K562 (cell line): ENCODE results near the gene SRGAP2C. TPM values are rescaled to one million over a fixed set of nuclear protein-coding genes. Genes with fewer than 3 reads are reported as not detected.
"Not testable (repeated sequence)": the region's sequence is repeated elsewhere in the genome, so short reads cannot be mapped to it uniquely, and the experiment has no call there.

ENCODE experiments used
- ATAC-seq: fragments of 200-7000 bp; cut with Tn5 transposase; 3 replicates; pipeline ENCODE4 v1.9.1; 2020; ENCODE audit warnings: moderate library complexity
- BruUV-seq: library from RNA; stranded (reverse); fragments of 400-500 nt; replicated peaks from 2 replicates; lab custom pipeline; 2021; lab: Mats Ljungman, UMichigan
- CTCF ChIA-PET: fragments of 300-600 bp; formaldehyde crosslinking; extraction: SDS; loops from one replicate; lab custom pipeline; 2021; ENCODE audit warnings: low intra/inter-chr PET ratio; lab: Yijun Ruan, JAX
- POLR2A ChIA-PET: fragments of 300-600, 350-650 bp; sonication (Branson Sonifier 250); formaldehyde crosslinking; extraction: SDS; loops from one replicate; lab custom pipeline; 2021; ENCODE audit warnings: antibody characterized with exemption, inconsistent platforms; lab: Yijun Ruan, JAX
- DNase-seq, 4 experiments: peaks; one replicate each; pipeline versions ENCODE4 v3.0.0 to v3.0.0-alpha.2; 2011 to 2018; ENCODE audit warnings: low spot score in 3 of 4, mixed read lengths in 3 of 4; ENCODE audit errors: extremely low read depth in 1 of 4
- FAIRE-seq: peaks from 2 replicates; lab custom pipeline; 2011; peaks lifted over from hg19 to GRCh38; lab: Jason Lieb, UNC
- H2AFZ ChIP-seq: 2 replicates; pipeline ENCODE4 v1.6.0; 2011; ENCODE audit warnings: low read depth, low read length, control low read depth, inconsistent platforms
- H3K27ac ChIP-seq: fragments of 200-600 bp; 3 replicates; pipeline ENCODE4 v1.8.0; 2011; ENCODE audit warnings: low read depth, mild to moderate bottlenecking, control low read depth, inconsistent platforms, low read length, moderate library complexity, mixed read lengths; ENCODE audit errors: extremely low read depth
- H3K27me3 ChIP-seq, 2 experiments: fragments of 300-600 bp in 1 of 2; 2 replicates in 1 of 2; 3 replicates in 1 of 2; pipeline versions ENCODE4 v1.6.0 to v1.8.0; 2011; ENCODE audit warnings: inconsistent platforms in 2 of 2, low read length in 2 of 2, mild to moderate bottlenecking in 1 of 2, mixed read lengths in 1 of 2, moderate library complexity in 1 of 2; ENCODE audit not compliant: control insufficient read depth in 2 of 2, insufficient read depth in 2 of 2
- H3K36me3 ChIP-seq: fragments of 300-600 bp; 3 replicates; pipeline ENCODE4 v1.8.0; 2011; ENCODE audit warnings: mild to moderate bottlenecking, low read length, inconsistent platforms; ENCODE audit not compliant: control insufficient read depth, insufficient read depth
- H3K4me1 ChIP-seq, 2 experiments: fragments of 200-600 bp in 1 of 2; replicated peaks in 1 of 2; 2 replicates in 1 of 2; 3 replicates in 1 of 2; pipeline versions ENCODE4 v1.5.1 to v1.8.0; 2011; ENCODE audit warnings: inconsistent platforms in 2 of 2, low read length in 2 of 2, mild to moderate bottlenecking in 1 of 2, mixed read lengths in 1 of 2, moderate library complexity in 1 of 2; ENCODE audit not compliant: control insufficient read depth in 2 of 2, insufficient read depth in 2 of 2
- H3K4me2 ChIP-seq: 2 replicates; pipeline ENCODE4 v1.6.1; 2011; ENCODE audit warnings: low read length, control low read depth, inconsistent platforms, mixed read lengths; ENCODE audit not compliant: insufficient read depth
- H3K4me3 ChIP-seq: fragments of 200-600 bp; sonication (generic), shearing (Covaris generic); 2 replicates; pipeline ENCODE4 v1.5.1; 2016; ENCODE audit warnings: control low read depth, inconsistent platforms
- H3K79me2 ChIP-seq: fragments of 200-600 bp; 3 replicates; pipeline ENCODE4 v1.8.0; 2011; ENCODE audit warnings: low read length, inconsistent platforms; ENCODE audit not compliant: control insufficient read depth, insufficient read depth
- H3K9ac ChIP-seq, 2 experiments: 2 replicates each; pipeline versions ENCODE4 v1.6.0 to v1.6.1; 2011; ENCODE audit warnings: low read depth in 2 of 2, low read length in 2 of 2, control low read depth in 1 of 2, inconsistent platforms in 1 of 2, mild to moderate bottlenecking in 1 of 2, mixed read lengths in 1 of 2; ENCODE audit not compliant: insufficient read depth in 1 of 2
- H3K9me1 ChIP-seq: one replicate; pipeline ENCODE4 v1.6.0; 2011; ENCODE audit warnings: inconsistent platforms, mild to moderate bottlenecking, low read length, moderate library complexity; ENCODE audit not compliant: control insufficient read depth, insufficient read depth
- H3K9me3 ChIP-seq: replicated peaks from 2 replicates; pipeline ENCODE4 v1.5.1; 2011; ENCODE audit warnings: low read depth, low read length, inconsistent platforms; ENCODE audit not compliant: control insufficient read depth, insufficient read depth
- H4K20me1 ChIP-seq: replicated peaks from 2 replicates; pipeline ENCODE4 v1.6.1; 2011; ENCODE audit warnings: low read length, inconsistent platforms, mixed read lengths; ENCODE audit not compliant: control insufficient read depth, insufficient read depth
- WGBS: fragments of 100-300 bp; shearing (Covaris generic); methylation state at CpG from one replicate; pipeline ENCODE4 v1.1.6; 2016; ENCODE audit warnings: low coverage, mixed read lengths; ENCODE audit not compliant: insufficient coverage; ENCODE audit errors: missing lambda C conversion rate; 5-methylcytosine and 5-hydroxymethylcytosine counted together
- in situ Hi-C: fragments of 300-500 bp; cut with MboI; formaldehyde crosslinking; loops from 4 replicates; pipeline ENCODE4 v1.15.0; 2018; ENCODE audit warnings: inconsistent platforms, mixed read lengths
- intact Hi-C: fragments of 100-400 bp; cut with micrococcal nuclease; formaldehyde crosslinking; loops from 2 replicates; pipeline ENCODE4 v1.14.2; 2022
- polyA plus RNA-seq, 8 experiments: library from polyadenylated mRNA; depleted of rRNA in 4 of 8; stranded (reverse) in 5 of 8; unstranded in 3 of 8; fragments of >200 nt; fragmentation: Nextera tagmentation in 2 of 8; fragmentation: Illumina TruSeq in 1 of 8; extraction: Ambion mirVana in 2 of 8; extraction: Trizol in 1 of 8; gene quantifications; 2 replicates each; pipeline versions ENCODE4 v1.2.1 to v1.2.3, GENCODE V29; 2011 to 2014; ENCODE audit warnings: inconsistent platforms in 1 of 8, missing spikeins in 1 of 8
- total RNA-seq, 7 experiments: library from RNA; depleted of rRNA in 6 of 7; stranded (reverse); fragments of >200 nt in 6 of 7; fragmentation: Illumina TruSeq in 2 of 7; extraction: Trizol in 2 of 7; gene quantifications; 2 replicates each; pipeline versions ENCODE4 v1.2.1 to v1.2.3, GENCODE V29; 2011 to 2021; ENCODE audit warnings: low replicate concordance in 1 of 7

SRGAP2C gene
- total and polyA plus RNA-seq, 9 of the 15 experiments (the other 6 are each of a cell fraction or from before 2014, with no cell fraction given): 5.0 to 21.1 (median 7.7) TPM

GRCh38 chr1:121167225-121167738 lies 17.5 kb upstream of the SRGAP2C start:
- H4K20me1 ChIP-seq, ATAC-seq, CTCF ChIA-PET, H3K36me3 ChIP-seq, BruUV-seq, H3K9me1 ChIP-seq, H3K4me1 ChIP-seq, H3K27ac ChIP-seq, DNase-seq, FAIRE-seq, H3K4me2 ChIP-seq, intact Hi-C loops, in situ Hi-C loops, H3K27me3 ChIP-seq, H3K79me2 ChIP-seq, H3K9me3 ChIP-seq, H3K4me3 ChIP-seq, H2AFZ ChIP-seq, POLR2A ChIA-PET, H3K9ac ChIP-seq: not testable (repeated sequence)
- WGBS: 40% methylated on average over 1 of the region's 2 CpGs

- H3K79me2 ChIP-seq, H3K9me1 ChIP-seq, H3K36me3 ChIP-seq, H3K27me3 ChIP-seq, H3K4me2 ChIP-seq, H3K9me3 ChIP-seq, H3K4me1 ChIP-seq, H3K9ac ChIP-seq, H2AFZ ChIP-seq, H3K4me3 ChIP-seq, CTCF ChIA-PET, ATAC-seq, BruUV-seq, in situ Hi-C loops, FAIRE-seq, H4K20me1 ChIP-seq, DNase-seq, POLR2A ChIA-PET, intact Hi-C loops, H3K27ac ChIP-seq: not testable (repeated sequence)
- 100% methylated on average over 2 of the region's 3 CpGs for WGBS
Measured at GRCh38 chr1:121168152-121168668, 16.6 kb upstream of the SRGAP2C start.

DNA sequence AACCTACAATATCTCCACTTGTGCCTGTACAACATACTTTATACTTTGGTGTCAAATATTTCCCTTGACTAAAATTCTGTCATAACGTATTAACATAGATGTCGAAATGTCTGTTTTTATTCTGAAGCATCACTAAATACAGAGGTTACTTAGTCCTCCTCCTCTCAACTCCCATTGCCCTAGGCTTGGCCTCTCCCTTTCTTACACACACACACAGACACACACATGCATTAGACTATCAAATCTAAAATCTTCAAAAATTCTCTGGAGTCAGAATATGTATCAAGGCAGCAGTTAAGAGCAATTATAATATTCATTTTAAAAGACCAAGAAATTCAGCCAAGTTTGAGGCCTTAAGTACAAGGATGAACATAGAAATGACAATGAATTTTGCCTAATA lies 8.1 kb upstream of the SRGAP2C start:
- 100% methylated on average over 2 of the region's 2 CpGs for WGBS

DNA sequence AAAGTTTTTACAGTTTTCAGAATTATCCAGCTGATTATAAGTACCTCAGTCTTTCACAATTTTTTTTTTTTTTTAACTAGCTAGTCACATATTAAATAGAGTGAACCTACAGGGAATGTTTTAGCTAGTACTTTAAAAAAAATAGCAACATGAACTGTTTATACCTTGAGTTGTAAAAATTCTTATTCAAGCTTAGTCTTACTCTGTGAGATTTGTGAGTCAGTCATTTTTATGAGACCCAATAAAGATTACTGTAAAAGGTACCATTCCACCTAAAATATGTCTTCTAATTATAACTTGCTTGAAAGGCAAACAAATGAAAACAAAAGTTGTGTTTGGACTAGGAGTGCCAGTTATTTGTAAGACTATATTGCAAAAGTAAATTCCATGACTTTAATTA lies 6.6 kb upstream of the SRGAP2C start:
- H3K27me3 ChIP-seq, DNase-seq, H3K9me3 ChIP-seq, FAIRE-seq, CTCF ChIA-PET, BruUV-seq, H3K4me1 ChIP-seq, H4K20me1 ChIP-seq, intact Hi-C loops, H3K9me1 ChIP-seq, H2AFZ ChIP-seq, ATAC-seq, H3K79me2 ChIP-seq, H3K9ac ChIP-seq, H3K27ac ChIP-seq, in situ Hi-C loops, H3K4me2 ChIP-seq, POLR2A ChIA-PET, H3K4me3 ChIP-seq, H3K36me3 ChIP-seq: not testable (repeated sequence)

More for the DNA sequence above, 8.1 kb upstream of the SRGAP2C start:
- H3K4me2 ChIP-seq, H3K9me3 ChIP-seq, H3K9me1 ChIP-seq, H3K27me3 ChIP-seq, H2AFZ ChIP-seq, intact Hi-C loops, BruUV-seq, POLR2A ChIA-PET, in situ Hi-C loops, DNase-seq, H3K4me3 ChIP-seq, H3K36me3 ChIP-seq, H3K79me2 ChIP-seq, FAIRE-seq, H3K9ac ChIP-seq, CTCF ChIA-PET, H3K27ac ChIP-seq, ATAC-seq, H3K4me1 ChIP-seq, H4K20me1 ChIP-seq: not testable (repeated sequence)
